Measurements from ENCODE around the gene SEMA5A. TPM values are rescaled to one million over a fixed set of nuclear protein-coding genes. Genes with fewer than 3 reads are reported as not detected.

Gene SEMA5A
- polyA plus RNA-seq, 1 of the 3 experiments (the other 2 are of a cell fraction): 0.58 TPM

- no peak for TF ChIP-seq RFX5 (IDR thresholded peaks at IDR 0.05; ENCODE audit: low read length)
These were observed 508.8 kb downstream of the SEMA5A start (continued) for GRCh38 chr5:9037048-9037447.

GRCh38 chr5:9035346-9035745 lies 510.5 kb downstream of the SEMA5A start:
- no peak overlapping the region for H3K27ac ChIP-seq (ENCODE audit: low read depth in 2 of 2, low read length in 1 of 2)
- H3K4me3 ChIP-seq (ENCODE audit: low read depth in 2 of 2, low read length in 1 of 2): no peak overlapping the region
- no peaks in the 10 kb centered on the region for H3K36me3 ChIP-seq (replicated peaks in 1 of 2; ENCODE audit: control insufficient read depth in 1 of 2, insufficient read depth in 2 of 2, low read length in 1 of 2)
- H3F3A ChIP-seq (replicated peaks; ENCODE audit: insufficient read depth): no peaks in the 10 kb centered on the region
- H3K4me1 ChIP-seq (ENCODE audit: control insufficient read depth in 1 of 2, insufficient read depth in 2 of 2, low read depth in 1 of 2, low read length in 1 of 2): peaks cover 0 to 7% of the 10 kb centered on the region in 2 experiments; a peak in 2 of 4 replicates
- no peaks in the 10 kb centered on the region for H4K20me1 ChIP-seq (ENCODE audit: insufficient read depth)
- 75% methylated on average over 3 of the region's 3 CpGs for WGBS (ENCODE audit: low lambda C conversion rate)
- DNase-seq: no peak
- no peaks in the 10 kb centered on the region for H3K9me3 ChIP-seq
- ChIA-PET CTCF (interaction anchor here (2.1 kb wide), 1 partner anchor 42 kb away, joined by 4 read pairs; no protein-coding TSS in a partner anchor), POLR2A (no interaction called here)
- H2AFZ ChIP-seq (ENCODE audit: low read depth): no peak overlapping the region
- no peaks in the 10 kb centered on the region for H3K27me3 ChIP-seq (ENCODE audit: insufficient read depth)
- H3K9ac ChIP-seq: no peak overlapping the region
- no peak for TF ChIP-seq ZBTB33 (IDR thresholded peaks at IDR 0.05; ENCODE audit: borderline replicate concordance, low read depth)
- no peak for TF ChIP-seq EZH2phosphoT487 (IDR thresholded peaks at IDR 0.05; ENCODE audit: borderline replicate concordance, low read depth)
- TF ChIP-seq USF2 (IDR thresholded peaks at IDR 0.05; ENCODE audit: borderline replicate concordance, low read depth, low read length): no peak
- no peak for TF ChIP-seq RAD21 (IDR thresholded peaks at IDR 0.05; ENCODE audit: low read length)
- TF ChIP-seq NRF1 (IDR thresholded peaks at IDR 0.05; ENCODE audit: low read depth, low read length): no peak
- no peak for TF ChIP-seq IRF3 (IDR thresholded peaks at IDR 0.05; ENCODE audit: low read depth, low read length)
- no peak for TF ChIP-seq GATA2 (CRISPR knock-in tag; IDR thresholded peaks at IDR 0.05)
- no peak for TF ChIP-seq MEF2A (IDR thresholded peaks at IDR 0.05; ENCODE audit: borderline replicate concordance, low read depth)
- no peak for TF ChIP-seq USF1 (IDR thresholded peaks at IDR 0.05; ENCODE audit: borderline replicate concordance, low read depth)
- no peak for TF ChIP-seq ELF1 (IDR thresholded peaks at IDR 0.05)
- TF ChIP-seq MXI1 (IDR thresholded peaks at IDR 0.05; ENCODE audit: low read depth, low read length): no peak
- no peak for TF ChIP-seq FOXM1 (IDR thresholded peaks at IDR 0.05; ENCODE audit: low read depth)
- no peak for TF ChIP-seq RFX5 (IDR thresholded peaks at IDR 0.05; ENCODE audit: low read length)
- H3K9me2 ChIP-seq: no peaks in the 10 kb centered on the region
- no peak overlapping the region for H3K4me2 ChIP-seq
- no peaks in the 10 kb centered on the region for H3K79me2 ChIP-seq (ENCODE audit: insufficient read depth)
